Kidney (tissue), 14 donors: Measurements from ENCODE around the gene CLOCK. TPM values are rescaled to one million over a fixed set of nuclear protein-coding genes. Genes with fewer than 3 reads are reported as not detected.

Experiments used
- DNase-seq, 5 donors: peaks; one replicate each; pipeline ENCODE4 v3.0.0-alpha.2; 2013 to 2020
- FAIRE-seq: peaks from 2 replicates; lab custom pipeline; 2012; peaks lifted over from hg19 to GRCh38; lab: Jason Lieb, UNC
- H3K27ac ChIP-seq, 2 donors: one replicate each; pipeline ENCODE4 v1.7.0; 2013; ENCODE audit warnings: low read depth in 2 of 2, low read length in 2 of 2, inconsistent platforms in 1 of 2
- H3K27me3 ChIP-seq: one replicate; pipeline ENCODE4 v1.7.1; 2013; ENCODE audit warnings: low read length, inconsistent platforms; ENCODE audit not compliant: control insufficient read depth, insufficient read depth
- H3K36me3 ChIP-seq, 3 donors: one replicate each; pipeline versions ENCODE4 v1.7.0 to v1.7.1; 2013; ENCODE audit warnings: low read length in 3 of 3, control low read depth in 1 of 3, inconsistent platforms in 1 of 3; ENCODE audit not compliant: insufficient read depth in 3 of 3, control insufficient read depth in 2 of 3
- H3K4me1 ChIP-seq, 3 donors: one replicate each; pipeline versions ENCODE4 v1.7.0 to v1.7.1; 2013; ENCODE audit warnings: low read length in 3 of 3, inconsistent platforms in 1 of 3, low read depth in 1 of 3; ENCODE audit not compliant: control insufficient read depth in 2 of 3, insufficient read depth in 2 of 3
- H3K4me3 ChIP-seq, 3 donors: one replicate each; pipeline versions ENCODE4 v1.7.0 to v1.8.1; 2013; ENCODE audit warnings: low read length in 3 of 3, control low read depth in 1 of 3, inconsistent platforms in 1 of 3
- H3K9ac ChIP-seq, 3 donors: one replicate each; pipeline versions ENCODE4 v1.7.0 to v1.7.1; 2013; ENCODE audit warnings: low read length in 3 of 3, control low read depth in 1 of 3, inconsistent platforms in 1 of 3
- H3K9me3 ChIP-seq, 3 donors: one replicate each; pipeline versions ENCODE4 v1.7.0 to v1.7.1; 2013; ENCODE audit warnings: low read length in 3 of 3, control low read depth in 1 of 3, inconsistent platforms in 1 of 3; ENCODE audit not compliant: control insufficient read depth in 2 of 3, insufficient read depth in 1 of 3
- intact Hi-C: fragments of 100-400 bp; cut with DNase I; formaldehyde crosslinking; loops from one replicate; pipeline ENCODE4 v1.11.1; 2022
- polyA plus RNA-seq: library from polyadenylated mRNA; stranded (reverse); fragments of 350-450 nt; fragmentation: Illumina TruSeq; extraction: RNeasy Lipid Tissue Mini Kit (QIAGEN cat#74804); gene quantifications from one replicate; pipeline ENCODE4 v1.2.3, GENCODE V29; 2014; ENCODE audit warnings: low read depth, low replicate concordance; ENCODE audit not compliant: insufficient read depth
- total RNA-seq: library from RNA; stranded (reverse); fragmentation: NEBNext Ultra II Directional; extraction: Animal tissue kit (Norgen Biotek cat#: 25700); gene quantifications from one replicate; pipeline ENCODE4 v1.2.1, GENCODE V29; 2021
- TF ChIP-seq, protein P1 (sequence below): IDR thresholded peaks from 3 replicates; pipeline ENCODE4 v1.5.1; 2012; ENCODE audit warnings: mild to moderate bottlenecking, moderate library complexity, borderline replicate concordance; ENCODE audit not compliant: insufficient read depth; ENCODE audit errors: extremely low read depth
- donor health status: control.
- donor health status: control.
- donor health status: control.
- donor health status: control.
- donor health status: control.
- donor health status: DM: yes; HTN: yes; CAD: no.
- donor health status: Normal renal cell carcinoma (clear cell type).

The CLOCK gene
- total and polyA plus RNA-seq, 2 donors from 2014 or later, result 3.8 to 28.9 TPM

DNA sequence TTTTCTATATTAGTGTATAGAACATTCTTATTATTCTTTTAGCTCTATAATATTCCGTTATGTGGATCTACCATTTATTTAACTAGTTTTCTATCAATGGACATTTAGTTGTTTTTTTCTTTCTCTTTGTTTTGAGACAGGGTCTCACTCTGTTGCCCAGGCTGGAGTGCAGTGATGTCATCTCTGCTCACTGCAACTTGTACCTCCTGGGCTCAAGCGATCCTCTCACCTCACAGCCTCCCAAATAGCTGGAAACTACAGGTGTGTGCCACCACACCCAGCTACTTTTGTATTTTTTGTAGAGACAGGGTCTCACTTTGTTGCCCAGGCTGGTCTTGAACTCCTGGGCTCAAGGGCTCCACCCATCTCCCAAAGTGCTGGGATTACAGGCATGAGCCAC, 140.2 kb downstream of the CLOCK start:
- Histone ChIP-seq H3K27ac (no peak overlapping the region), H3K27me3 (no peaks in the 10 kb centered on the region), H3K9me3 (no peaks in the 10 kb centered on the region), H3K9ac (no peak overlapping the region), H3K4me1 (no peaks in the 10 kb centered on the region), H3K36me3 (peaks cover 0 to 4% (median 0%) of the 10 kb centered on the region in 3 donors), H3K4me3 (no peak overlapping the region)
- intact Hi-C loops, result no loop called here
- TF ChIP-seq, protein P1, sequence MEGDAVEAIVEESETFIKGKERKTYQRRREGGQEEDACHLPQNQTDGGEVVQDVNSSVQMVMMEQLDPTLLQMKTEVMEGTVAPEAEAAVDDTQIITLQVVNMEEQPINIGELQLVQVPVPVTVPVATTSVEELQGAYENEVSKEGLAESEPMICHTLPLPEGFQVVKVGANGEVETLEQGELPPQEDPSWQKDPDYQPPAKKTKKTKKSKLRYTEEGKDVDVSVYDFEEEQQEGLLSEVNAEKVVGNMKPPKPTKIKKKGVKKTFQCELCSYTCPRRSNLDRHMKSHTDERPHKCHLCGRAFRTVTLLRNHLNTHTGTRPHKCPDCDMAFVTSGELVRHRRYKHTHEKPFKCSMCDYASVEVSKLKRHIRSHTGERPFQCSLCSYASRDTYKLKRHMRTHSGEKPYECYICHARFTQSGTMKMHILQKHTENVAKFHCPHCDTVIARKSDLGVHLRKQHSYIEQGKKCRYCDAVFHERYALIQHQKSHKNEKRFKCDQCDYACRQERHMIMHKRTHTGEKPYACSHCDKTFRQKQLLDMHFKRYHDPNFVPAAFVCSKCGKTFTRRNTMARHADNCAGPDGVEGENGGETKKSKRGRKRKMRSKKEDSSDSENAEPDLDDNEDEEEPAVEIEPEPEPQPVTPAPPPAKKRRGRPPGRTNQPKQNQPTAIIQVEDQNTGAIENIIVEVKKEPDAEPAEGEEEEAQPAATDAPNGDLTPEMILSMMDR, result no peak
- no peak for FAIRE-seq
- DNase-seq, result no peak

DNA sequence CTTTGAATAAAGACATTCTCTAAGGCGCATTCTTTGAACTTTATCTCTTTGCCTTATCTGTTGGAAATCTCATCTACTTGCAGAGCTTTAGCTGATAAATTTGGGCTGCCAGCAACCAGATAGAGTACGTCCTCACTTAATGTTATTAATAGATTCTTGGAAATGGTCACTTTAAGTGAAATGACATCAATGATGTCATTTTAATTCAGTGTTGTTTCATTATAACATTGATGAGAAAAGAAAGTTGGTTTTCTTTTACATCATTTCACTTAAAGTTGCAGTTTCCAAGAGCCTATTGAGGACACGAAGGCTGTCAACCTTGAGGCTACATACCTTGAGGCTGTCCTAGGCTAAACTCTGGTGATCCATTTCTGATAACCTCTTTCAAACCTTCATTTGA, 141.6 kb downstream of the CLOCK start:
- FAIRE-seq, result no peak
- Histone ChIP-seq H3K27ac (no peak overlapping the region), H3K9me3 (no peaks in the 10 kb centered on the region), H3K4me1 (peaks cover 0 to 4% (median 2%) of the 10 kb centered on the region in 3 donors), H3K36me3 (peaks cover 0 to 6% (median 0%) of the 10 kb centered on the region in 3 donors), H3K27me3 (no peaks in the 10 kb centered on the region), H3K4me3 (no peak overlapping the region), H3K9ac (no peak overlapping the region)
- DNase-seq, result no peak
- intact Hi-C loops, result no loop called here
- TF ChIP-seq, protein P1, result no peak

DNA sequence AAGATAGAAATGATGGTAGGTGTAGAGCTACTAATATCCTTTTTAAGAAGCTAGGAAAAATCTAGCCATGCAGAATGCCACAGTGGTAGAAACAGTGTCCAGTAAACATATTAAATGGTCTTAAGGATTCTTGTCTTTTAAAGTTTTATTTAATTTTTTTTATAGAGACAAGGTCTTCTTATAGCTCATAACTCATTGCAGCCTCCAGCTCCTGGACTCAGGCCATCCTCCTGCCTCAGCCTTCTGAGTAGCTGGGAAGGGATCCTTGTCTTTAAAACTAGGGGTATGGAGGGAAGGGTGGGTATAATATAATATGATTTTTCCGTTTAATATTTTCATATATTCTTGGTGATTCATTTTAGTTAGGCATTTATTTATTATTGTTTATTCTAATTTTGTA, 147.1 kb downstream of the CLOCK start:
- DNase-seq, result no peak
- no peaks in the 10 kb centered on the region for H3K27me3 ChIP-seq
- TF ChIP-seq, protein P1, result no peak
- no peaks in the 10 kb centered on the region for H3K9me3 ChIP-seq
- peaks cover 0 to 10% (median 10%) of the 10 kb centered on the region in 3 donors for H3K4me1 ChIP-seq
- H3K9ac ChIP-seq, result no peak overlapping the region
- no peak overlapping the region for H3K4me3 ChIP-seq
- no peak for FAIRE-seq
- intact Hi-C loops, result no loop called here
- H3K27ac ChIP-seq, result no peak overlapping the region
- H3K36me3 ChIP-seq, result peaks cover 0 to 6% (median 0%) of the 10 kb centered on the region in 3 donors

DNA sequence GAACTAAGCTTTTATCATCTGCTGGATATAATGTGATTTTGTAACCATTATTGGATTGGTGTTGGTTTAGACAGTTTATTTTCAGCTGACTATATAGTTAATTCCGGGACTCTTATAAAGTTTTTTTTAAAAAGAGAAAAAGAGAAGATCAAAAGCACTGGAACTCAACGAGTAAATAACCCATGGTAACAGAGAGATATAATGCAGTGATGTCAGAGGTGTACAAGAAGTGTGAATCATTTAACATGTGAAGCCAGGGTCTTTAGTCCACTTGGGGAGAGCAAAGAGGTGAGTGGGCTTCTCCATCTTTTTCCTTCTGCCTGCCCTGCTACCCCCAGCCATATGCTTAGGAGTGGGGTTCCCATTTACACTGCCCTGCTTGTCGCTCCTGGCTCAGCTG, 147.7 kb downstream of the CLOCK start:
- Histone ChIP-seq H3K4me1 (peaks cover 0 to 10% (median 10%) of the 10 kb centered on the region in 3 donors), H3K9ac (no peak overlapping the region), H3K36me3 (peaks cover 0 to 6% (median 0%) of the 10 kb centered on the region in 3 donors), H3K27me3 (no peaks in the 10 kb centered on the region), H3K4me3 (peak overlapping the region in 1 of 3 donors; percentile 28), H3K9me3 (no peaks in the 10 kb centered on the region), H3K27ac (no peak overlapping the region)
- intact Hi-C loops, result no loop called here
- DNase-seq (no peak), FAIRE-seq (no peak)
- TF ChIP-seq, protein P1, result no peak
